AG10803 (cell line): ENCODE data around the gene LMBRD1.
"Not testable (repeated sequence)": the region's sequence is repeated elsewhere in the genome, so short reads cannot be mapped to it uniquely, and the experiment has no call there.

Experiments
- DNase-seq: peaks from one replicate; pipeline ENCODE4 v3.0.0; 2010; ENCODE audit warnings: low read depth
- H3K4me3 ChIP-seq: 2 replicates; pipeline ENCODE4 v1.5.1; 2011; ENCODE audit warnings: mild to moderate bottlenecking, low read length, control low read depth
- TF ChIP-seq, protein P1 (sequence below): conservative IDR thresholded peaks from 2 replicates; pipeline ENCODE4 v1.5.1; 2011; ENCODE audit warnings: mild to moderate bottlenecking, low read length, control low read depth, inconsistent platforms

Gene LMBRD1

DNA sequence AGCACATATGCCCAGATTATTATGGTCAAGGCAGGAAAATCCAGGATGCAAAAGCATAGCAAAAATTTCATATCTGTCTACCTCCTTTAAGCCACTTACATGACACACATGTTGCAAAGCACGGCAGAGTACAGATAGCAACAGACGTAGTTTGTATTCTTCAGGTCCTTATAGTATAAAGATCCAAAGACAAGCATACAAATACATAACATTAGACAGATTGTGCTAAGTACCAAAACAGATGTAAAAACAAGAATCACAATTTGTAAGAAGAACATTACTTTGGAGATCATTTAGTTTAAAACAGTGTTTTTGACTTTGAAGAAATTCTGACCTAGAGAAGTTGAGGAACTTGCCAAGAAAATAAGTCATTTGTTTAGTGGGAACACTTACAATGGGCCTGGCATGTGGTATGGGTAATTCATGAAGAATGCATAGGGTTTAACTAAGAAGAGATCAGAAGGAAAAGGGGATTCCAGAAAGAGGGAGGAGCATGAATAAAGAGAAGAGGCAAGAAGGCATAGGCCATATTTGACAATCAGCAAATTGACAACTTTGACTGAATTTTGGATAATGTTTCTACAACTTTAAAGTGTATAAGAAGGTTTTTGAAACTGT, 30.6 kb upstream of the LMBRD1 start:
- TF ChIP-seq, protein P1, sequence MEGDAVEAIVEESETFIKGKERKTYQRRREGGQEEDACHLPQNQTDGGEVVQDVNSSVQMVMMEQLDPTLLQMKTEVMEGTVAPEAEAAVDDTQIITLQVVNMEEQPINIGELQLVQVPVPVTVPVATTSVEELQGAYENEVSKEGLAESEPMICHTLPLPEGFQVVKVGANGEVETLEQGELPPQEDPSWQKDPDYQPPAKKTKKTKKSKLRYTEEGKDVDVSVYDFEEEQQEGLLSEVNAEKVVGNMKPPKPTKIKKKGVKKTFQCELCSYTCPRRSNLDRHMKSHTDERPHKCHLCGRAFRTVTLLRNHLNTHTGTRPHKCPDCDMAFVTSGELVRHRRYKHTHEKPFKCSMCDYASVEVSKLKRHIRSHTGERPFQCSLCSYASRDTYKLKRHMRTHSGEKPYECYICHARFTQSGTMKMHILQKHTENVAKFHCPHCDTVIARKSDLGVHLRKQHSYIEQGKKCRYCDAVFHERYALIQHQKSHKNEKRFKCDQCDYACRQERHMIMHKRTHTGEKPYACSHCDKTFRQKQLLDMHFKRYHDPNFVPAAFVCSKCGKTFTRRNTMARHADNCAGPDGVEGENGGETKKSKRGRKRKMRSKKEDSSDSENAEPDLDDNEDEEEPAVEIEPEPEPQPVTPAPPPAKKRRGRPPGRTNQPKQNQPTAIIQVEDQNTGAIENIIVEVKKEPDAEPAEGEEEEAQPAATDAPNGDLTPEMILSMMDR: no peak
- H3K4me3 ChIP-seq: no peak overlapping the region
- peak; percentile 47 for DNase-seq

DNA sequence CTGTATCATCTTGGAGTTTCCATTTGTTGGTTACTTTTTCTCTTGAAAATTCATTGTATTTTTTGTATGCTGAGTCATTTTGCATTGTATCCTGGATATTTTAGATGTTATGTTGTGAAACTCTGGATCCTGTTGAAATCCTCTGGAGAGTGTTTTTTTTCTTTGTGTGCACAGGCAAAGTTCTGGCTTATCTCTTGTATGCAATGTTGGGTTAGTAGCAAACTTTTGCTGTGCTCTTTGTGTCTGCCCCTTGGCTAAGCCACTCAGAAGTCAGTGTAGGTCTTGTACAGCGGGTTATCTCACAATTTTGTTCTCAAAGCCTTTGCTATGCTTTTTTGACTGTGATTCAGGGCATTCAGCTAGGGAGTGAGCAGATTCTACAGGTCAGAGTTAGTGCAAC, 29.1 kb upstream of the LMBRD1 start:
- DNase-seq: peak; percentile 20
- TF ChIP-seq, protein P1: no peak
- H3K4me3 ChIP-seq: no peak overlapping the region

DNA sequence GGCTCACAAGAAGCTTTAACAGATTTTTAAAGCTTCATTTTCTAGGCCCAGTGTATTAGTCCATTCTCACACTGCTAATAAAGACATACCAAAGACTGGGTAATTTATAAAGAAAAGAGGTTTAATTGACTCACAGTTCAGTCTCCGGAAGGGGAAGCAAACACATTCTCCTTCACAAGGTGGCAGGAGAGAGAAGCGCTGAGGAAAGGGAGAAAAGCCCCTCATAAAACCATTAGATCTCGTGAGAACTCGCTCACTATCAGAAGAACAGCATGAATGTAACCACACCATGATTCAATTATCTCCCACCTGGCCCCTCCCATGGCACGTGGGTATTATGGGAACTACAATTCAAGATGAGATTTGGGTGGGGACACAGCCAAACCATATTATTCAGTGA, 27.5 kb upstream of the LMBRD1 start:
- H3K4me3 ChIP-seq, DNase-seq: not testable (repeated sequence)

DNA sequence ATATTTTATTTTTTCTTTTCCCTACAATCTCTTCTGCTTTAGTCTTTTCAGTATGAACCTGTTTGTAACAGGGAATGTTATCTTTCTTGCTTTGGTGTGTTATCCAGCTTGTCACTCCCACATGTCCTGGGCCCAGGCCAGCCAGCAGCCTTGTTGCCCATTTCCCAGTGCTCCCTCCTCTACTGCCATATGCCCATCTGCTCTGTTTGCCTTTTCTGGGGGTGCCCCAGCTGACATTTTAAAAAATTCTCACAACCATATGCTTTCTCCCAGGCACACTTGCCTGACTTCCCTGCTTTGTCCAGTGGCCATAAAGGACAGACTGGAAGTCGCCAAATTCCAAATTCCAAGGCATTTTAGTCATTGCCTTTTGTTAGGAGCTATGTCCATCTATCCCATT, 23.6 kb upstream of the LMBRD1 start:
- TF ChIP-seq, protein P1: no peak
- no peak for DNase-seq
- no peak overlapping the region for H3K4me3 ChIP-seq

DNA sequence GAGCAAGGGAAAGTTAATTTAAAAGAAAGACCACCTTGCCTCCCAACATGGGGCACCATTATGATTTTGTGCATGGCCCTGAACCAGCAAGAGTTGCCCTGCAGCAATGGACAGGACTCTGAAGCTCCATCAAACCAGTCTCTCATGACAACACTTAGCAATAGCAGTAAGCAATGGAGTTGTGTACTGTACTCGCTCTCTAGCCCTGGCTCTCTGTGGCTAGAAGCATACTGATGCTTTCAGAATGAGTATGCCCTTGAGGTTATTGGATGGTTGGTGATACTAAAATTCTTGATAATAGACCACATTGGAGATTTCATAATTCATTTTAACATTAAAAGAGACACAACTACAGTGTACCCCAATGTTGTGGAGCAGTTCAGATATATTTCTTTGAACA, 23.2 kb upstream of the LMBRD1 start:
- H3K4me3 ChIP-seq: no peak overlapping the region
- TF ChIP-seq, protein P1: no peak

DNA sequence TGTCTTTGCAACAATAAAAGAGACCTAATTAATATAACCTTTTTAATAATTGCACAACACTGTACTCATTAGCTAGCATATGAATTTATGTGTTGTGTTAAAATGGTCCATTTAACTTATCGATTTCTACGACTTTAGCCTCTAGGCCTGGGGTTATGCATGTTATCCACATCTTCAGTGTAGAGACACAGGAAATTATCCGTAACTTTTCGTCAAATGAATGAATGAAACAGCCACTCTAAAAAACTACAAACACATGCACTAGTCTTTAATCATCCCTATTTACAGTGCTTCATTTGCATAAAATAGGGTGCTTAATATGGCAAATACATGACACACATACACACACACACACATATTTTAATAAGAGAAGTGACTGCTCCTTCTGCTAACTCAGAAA, 22.3 kb upstream of the LMBRD1 start:
- no peak for DNase-seq
- H3K4me3 ChIP-seq: no peak overlapping the region
- TF ChIP-seq, protein P1: no peak

More for the DNA sequence above, 23.2 kb upstream of the LMBRD1 start:
- DNase-seq: no peak

DNA sequence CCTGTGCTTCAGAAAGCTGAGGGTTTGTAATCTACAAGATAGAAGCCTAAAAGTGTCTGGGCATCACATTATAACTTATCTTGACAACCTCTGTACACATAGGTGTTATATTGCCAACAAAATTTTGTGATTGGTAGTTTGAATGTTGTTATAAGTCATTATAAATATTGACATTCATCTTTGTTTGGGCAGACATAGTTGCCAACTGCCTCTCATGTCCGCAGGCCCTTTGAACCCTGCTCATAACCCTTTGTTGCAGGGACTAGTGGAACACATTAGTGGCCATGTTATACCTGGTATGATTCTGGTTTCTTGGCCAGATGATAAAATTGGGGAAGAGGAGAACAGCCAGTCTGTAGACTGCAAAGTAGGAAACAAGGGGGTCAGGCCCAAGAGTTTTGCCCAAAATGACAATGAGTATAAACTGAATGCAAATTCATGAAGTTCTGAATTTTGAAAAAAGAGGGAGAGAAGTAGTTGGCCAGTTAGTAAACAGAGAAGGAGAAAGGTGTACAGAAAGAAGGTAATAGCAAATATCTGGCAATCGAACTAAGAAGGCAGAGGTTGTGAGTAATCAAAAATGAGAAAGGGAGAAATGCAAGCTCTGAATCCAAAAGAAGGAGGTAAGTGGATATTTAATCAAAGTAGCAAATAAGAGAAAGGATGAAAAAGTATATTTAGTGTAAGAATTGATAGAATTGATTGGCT, 21.6 kb upstream of the LMBRD1 start:
- H3K4me3 ChIP-seq: no peak overlapping the region
- TF ChIP-seq, protein P1: no peak
- DNase-seq: no peak
